ENCODE results near the gene DHRS13. TPM values are rescaled to one million over a fixed set of nuclear protein-coding genes. Genes with fewer than 3 reads are reported as not detected.

The DHRS13 gene
- total RNA-seq, 4 donors from 2014 or later, result 0.25 to 3.7 (median 2.4) TPM

GRCh38 chr17:28918295-28918694 lies 15.4 kb upstream of the DHRS13 start:
- Histone ChIP-seq H3K4me3 (no peak overlapping the region), H3K27me3 (no peaks in the 10 kb centered on the region), H3K36me3 (peaks cover 5 to 92% of the 10 kb centered on the region in 2 donors), H3K4me1 (peaks cover 0 to 15% of the 10 kb centered on the region in 2 donors), H3K9me3 (no peaks in the 10 kb centered on the region), H3K27ac (peak overlapping the region in 3 of 4 donors; percentile 66 to 79 (median 77))
- DNase-seq, result no peak
- intact Hi-C loops (cut with DNase I; ENCODE audit: low total_unique reads), result loop anchor here (5.0 kb wide), 1 partner anchor 156 kb away; no protein-coding TSS in a partner anchor
- TF ChIP-seq POLR2A (IDR thresholded peaks at IDR 0.05), result no peak
- TF ChIP-seq CTCF (IDR thresholded peaks at IDR 0.05 in 4 of 5, conservative IDR thresholded peaks at IDR 0.05 in 1 of 5), result no peak
- no peak for ATAC-seq
- in situ Hi-C loops (cut with MboI; ENCODE audit: low sequenced_read_pairs in 4 of 4), result loop anchor here in 2 of 4 donors (10.0 kb wide), 1 partner anchor 153 kb away; no protein-coding TSS in a partner anchor

- ATAC-seq (peak; percentile 52 to 75), DNase-seq (no peak)
- peaks cover 0 to 15% of the 10 kb centered on the region in 2 donors for H3K4me1 ChIP-seq
- no peak for TF ChIP-seq CTCF (IDR thresholded peaks at IDR 0.05 in 4 of 5, conservative IDR thresholded peaks at IDR 0.05 in 1 of 5)
- no peak for TF ChIP-seq POLR2A (IDR thresholded peaks at IDR 0.05)
- peak overlapping the region; percentile 66 to 79 (median 72) for H3K27ac ChIP-seq
- no peak overlapping the region for H3K4me3 ChIP-seq
- no peaks in the 10 kb centered on the region for H3K27me3 ChIP-seq
- H3K9me3 ChIP-seq, result no peaks in the 10 kb centered on the region
- peaks cover 5 to 92% of the 10 kb centered on the region in 2 donors for H3K36me3 ChIP-seq
- in situ Hi-C loops (cut with MboI; ENCODE audit: low sequenced_read_pairs in 4 of 4) (loop anchor here in 2 of 4 donors (10.0 kb wide), 1 partner anchor 153 kb away; no protein-coding TSS in a partner anchor), intact Hi-C loops (cut with DNase I; ENCODE audit: low total_unique reads) (loop anchor here (5.0 kb wide), 1 partner anchor 155 kb away; no protein-coding TSS in a partner anchor)
Measured at GRCh38 chr17:28917465-28917864, 14.6 kb upstream of the DHRS13 start.

GRCh38 chr17:28917029-28917428 lies 14.2 kb upstream of the DHRS13 start:
- Histone ChIP-seq H3K4me3 (no peak overlapping the region), H3K27ac (peak overlapping the region; percentile 66 to 79 (median 72)), H3K9me3 (no peaks in the 10 kb centered on the region), H3K27me3 (no peaks in the 10 kb centered on the region), H3K36me3 (peaks cover 5 to 92% of the 10 kb centered on the region in 2 donors), H3K4me1 (peaks cover 0 to 15% of the 10 kb centered on the region in 2 donors)
- DNase-seq, result no peak
- intact Hi-C loops (cut with DNase I; ENCODE audit: low total_unique reads) (loop anchor here (5.0 kb wide), 1 partner anchor 155 kb away; no protein-coding TSS in a partner anchor), in situ Hi-C loops (cut with MboI; ENCODE audit: low sequenced_read_pairs in 4 of 4) (loop anchor here in 2 of 4 donors (10.0 kb wide), 1 partner anchor 152 kb away; no protein-coding TSS in a partner anchor)
- TF ChIP-seq POLR2A (IDR thresholded peaks at IDR 0.05) (no peak), CTCF (IDR thresholded peaks at IDR 0.05 in 4 of 5, conservative IDR thresholded peaks at IDR 0.05 in 1 of 5) (no peak)
- ATAC-seq, result peak; percentile 37 to 85

- TF ChIP-seq POLR2A (IDR thresholded peaks at IDR 0.05), result no peak
- peak; percentile 63 to 72 (median 70) for TF ChIP-seq CTCF (IDR thresholded peaks at IDR 0.05 in 4 of 5, conservative IDR thresholded peaks at IDR 0.05 in 1 of 5)
- no peaks in the 10 kb centered on the region for H3K27me3 ChIP-seq
- peak overlapping the region; percentile 66 to 79 (median 72) for H3K27ac ChIP-seq
- in situ Hi-C loops (cut with MboI; ENCODE audit: low sequenced_read_pairs in 4 of 4) (loop anchor here in 2 of 4 donors (10.0 kb wide), 1 partner anchor 152 kb away; no protein-coding TSS in a partner anchor), intact Hi-C loops (cut with DNase I; ENCODE audit: low total_unique reads) (loop anchor here (5.0 kb wide), 1 partner anchor 154 kb away; no protein-coding TSS in a partner anchor)
- ATAC-seq, result peak in 1 of 2 donors; percentile 74
- H3K4me3 ChIP-seq, result no peak overlapping the region
- peaks cover 0 to 15% of the 10 kb centered on the region in 2 donors for H3K4me1 ChIP-seq
- H3K9me3 ChIP-seq, result no peaks in the 10 kb centered on the region
- H3K36me3 ChIP-seq, result peaks cover 5 to 92% of the 10 kb centered on the region in 2 donors
- DNase-seq, result peak in 1 of 2 donors; percentile 52
Measured at GRCh38 chr17:28916302-28916934, 13.5 kb upstream of the DHRS13 start.
